Dedifferentiated amniotic fluid mesenchymal stem cell (primary cell): ENCODE data around the gene MYO9B.
A peak's percentile ranks its signal among the peaks of the same experiment; 100 is the strongest.

Experiments
- DNase-seq: peaks from one replicate; pipeline ENCODE4 v3.0.0-alpha.2; 2016; ENCODE audit errors: extremely low spot score

Gene MYO9B

GRCh38 chr19:17060802-17061201 is 14.8 kb upstream of the MYO9B start:
- DNase-seq: no peak

GRCh38 chr19:17061205-17061604 is 14.4 kb upstream of the MYO9B start:
- DNase-seq: no peak

GRCh38 chr19:17061691-17062090 is 13.9 kb upstream of the MYO9B start:
- DNase-seq: no peak

- no peak for DNase-seq
These were observed 12.1 kb upstream of the MYO9B start for GRCh38 chr19:17063428-17063827.

GRCh38 chr19:17069193-17069592 is 6.4 kb upstream of the MYO9B start:
- no peak for DNase-seq

GRCh38 chr19:17070421-17070820 is 5.2 kb upstream of the MYO9B start:
- DNase-seq: no peak

- no peak for DNase-seq
These were observed 4.7 kb upstream of the MYO9B start for GRCh38 chr19:17070912-17071311.

GRCh38 chr19:17073869-17074633 is 1.5 kb upstream of the MYO9B start:
- no peak for DNase-seq

GRCh38 chr19:17074634-17075034 is 943 bp upstream of the MYO9B start:
- DNase-seq: no peak

- DNase-seq: no peak
These were observed 426 bp downstream of the MYO9B start for GRCh38 chr19:17075864-17076542.

- no peak for DNase-seq
These were observed 990 bp downstream of the MYO9B start for GRCh38 chr19:17076543-17076991.

GRCh38 chr19:17077447-17078028 is 2.0 kb downstream of the MYO9B start:
- DNase-seq: no peak

- DNase-seq: no peak
These were observed 2.7 kb downstream of the MYO9B start for GRCh38 chr19:17078036-17078919.

- no peak for DNase-seq
These were observed 3.5 kb downstream of the MYO9B start for GRCh38 chr19:17078920-17079709.

GRCh38 chr19:17079710-17080439 is 4.3 kb downstream of the MYO9B start:
- peak; percentile 96 for DNase-seq

GRCh38 chr19:17080440-17080801 is 4.8 kb downstream of the MYO9B start:
- DNase-seq: no peak

- DNase-seq: no peak
These were observed 6.4 kb downstream of the MYO9B start for GRCh38 chr19:17081672-17082630.

GRCh38 chr19:17086120-17086519 is 10.5 kb downstream of the MYO9B start:
- no peak for DNase-seq

- DNase-seq: no peak
These were observed 11.3 kb downstream of the MYO9B start for GRCh38 chr19:17086834-17087233.
